Activated B cell treated with CpG ODN at 0.5 μM for 24 hours (primary cell): Measurements from ENCODE around the gene WDR37. TPM values are rescaled to one million over a fixed set of nuclear protein-coding genes. Genes with fewer than 3 reads are reported as not detected.
"Not testable (repeated sequence)": the region's sequence is repeated elsewhere in the genome, so short reads cannot be mapped to it uniquely, and the experiment has no call there.

Experiments
- ATAC-seq: fragments of 200-7000 bp; cut with Tn5 transposase; one replicate; pipeline ENCODE4 v1.10.0; 2021; ENCODE audit warnings: low read depth, mild to moderate bottlenecking, moderate library complexity
- CTCF ChIA-PET: fragments of 350-600 bp; sonication (Branson Sonifier 250); formaldehyde crosslinking; loops from one replicate; lab custom pipeline; 2021; ENCODE audit warnings: antibody characterized with exemption; lab: Charles Lee
- POLR2A ChIA-PET: fragments of 350-600 bp; sonication (Branson Sonifier 250); formaldehyde crosslinking; loops from one replicate; lab custom pipeline; 2021; ENCODE audit warnings: antibody characterized with exemption; lab: Charles Lee
- DNase-seq: peaks from one replicate; pipeline ENCODE4 v3.0.0; 2022
- H3K27ac Mint-ChIP-seq: one replicate; pipeline ENCODE4 v1.8.0; 2020; ENCODE audit warnings: mixed read lengths
- H3K27me3 Mint-ChIP-seq: one replicate; pipeline ENCODE4 v1.8.0; 2021; ENCODE audit warnings: mixed read lengths
- H3K36me3 Mint-ChIP-seq: one replicate; pipeline ENCODE4 v1.8.0; 2021; ENCODE audit warnings: low read depth, mixed read lengths
- H3K4me1 Mint-ChIP-seq: one replicate; pipeline ENCODE4 v1.8.0; 2021; ENCODE audit warnings: mixed read lengths
- H3K4me3 Mint-ChIP-seq: one replicate; pipeline ENCODE4 v1.8.0; 2020; ENCODE audit warnings: mild to moderate bottlenecking, mixed read lengths
- H3K9me3 Mint-ChIP-seq: one replicate; pipeline ENCODE4 v1.8.0; 2020; ENCODE audit warnings: mixed read lengths
- CTCF ChIP-seq: fragments of 200-600 bp; IDR thresholded peaks from one replicate; pipeline ENCODE4 v1.8.0; 2022; ENCODE audit warnings: antibody characterized with exemption, mild to moderate bottlenecking
- intact Hi-C: fragments of 100-400 bp; cut with micrococcal nuclease; formaldehyde crosslinking; loops from one replicate; pipeline ENCODE4 v1.15.1; 2024
- total RNA-seq: library from RNA; stranded (reverse); gene quantifications from 2 replicates; pipeline ENCODE4 v1.2.3, GENCODE V29; 2022

WDR37 gene
- total RNA-seq, 1 donor from 2014 or later, result 20.0 TPM

DNA sequence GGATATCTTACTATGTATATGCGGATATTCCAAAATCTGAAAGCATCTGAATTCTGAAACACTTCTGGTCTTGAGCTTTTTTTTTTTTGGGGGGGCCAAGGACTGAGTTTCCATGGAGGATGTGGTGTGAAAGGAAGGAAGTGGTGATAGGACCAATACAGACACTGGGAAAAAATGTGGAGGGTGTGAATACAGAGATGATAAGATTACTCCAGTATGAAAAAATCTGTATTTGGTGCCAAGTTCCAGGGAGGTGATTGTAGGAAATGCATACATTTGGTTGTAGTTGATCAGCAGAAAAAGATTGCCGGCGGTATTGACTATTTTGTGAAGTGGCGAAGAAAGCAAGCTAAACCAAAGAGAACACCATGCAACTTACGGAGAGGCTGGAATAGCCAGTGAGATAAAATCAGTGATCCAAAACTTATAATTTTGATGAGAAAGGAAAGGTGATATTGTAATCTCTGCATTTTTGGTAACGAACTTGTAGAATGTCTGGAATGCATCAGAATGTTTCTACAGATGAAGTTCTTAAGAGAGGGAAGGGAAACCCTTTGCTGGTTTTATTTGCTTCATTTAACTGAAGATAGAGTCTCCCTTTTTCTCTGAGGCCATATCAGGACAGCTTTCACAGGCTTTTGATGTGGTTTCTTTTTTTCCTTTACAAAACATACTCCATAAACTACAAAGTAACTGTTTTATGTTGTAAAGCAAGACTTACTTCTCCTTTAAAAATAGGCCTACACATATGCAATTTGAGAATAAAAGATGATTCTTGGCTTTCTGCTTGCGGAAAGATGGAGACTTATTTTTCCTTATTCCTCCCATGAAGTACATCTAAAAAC is 6.0 kb downstream of the WDR37 start:
- no peak for TF ChIP-seq CTCF
- ATAC-seq (no peak), DNase-seq (no peak)
- H3K9me3 Mint-ChIP-seq, result no peaks in the 10 kb centered on the region
- ChIA-PET CTCF (no interaction called here), POLR2A (interaction anchor here (0.6 kb wide), 1 partner anchor 14 kb away, joined by 4 read pairs; no protein-coding TSS in a partner anchor)
- H3K4me3 Mint-ChIP-seq, result no peak overlapping the region
- peaks cover 31% of the 10 kb centered on the region for H3K36me3 Mint-ChIP-seq
- peaks cover 39% of the 10 kb centered on the region for H3K4me1 Mint-ChIP-seq
- intact Hi-C loops, result no loop called here
- no peak overlapping the region for H3K27ac Mint-ChIP-seq
- no peaks in the 10 kb centered on the region for H3K27me3 Mint-ChIP-seq

DNA sequence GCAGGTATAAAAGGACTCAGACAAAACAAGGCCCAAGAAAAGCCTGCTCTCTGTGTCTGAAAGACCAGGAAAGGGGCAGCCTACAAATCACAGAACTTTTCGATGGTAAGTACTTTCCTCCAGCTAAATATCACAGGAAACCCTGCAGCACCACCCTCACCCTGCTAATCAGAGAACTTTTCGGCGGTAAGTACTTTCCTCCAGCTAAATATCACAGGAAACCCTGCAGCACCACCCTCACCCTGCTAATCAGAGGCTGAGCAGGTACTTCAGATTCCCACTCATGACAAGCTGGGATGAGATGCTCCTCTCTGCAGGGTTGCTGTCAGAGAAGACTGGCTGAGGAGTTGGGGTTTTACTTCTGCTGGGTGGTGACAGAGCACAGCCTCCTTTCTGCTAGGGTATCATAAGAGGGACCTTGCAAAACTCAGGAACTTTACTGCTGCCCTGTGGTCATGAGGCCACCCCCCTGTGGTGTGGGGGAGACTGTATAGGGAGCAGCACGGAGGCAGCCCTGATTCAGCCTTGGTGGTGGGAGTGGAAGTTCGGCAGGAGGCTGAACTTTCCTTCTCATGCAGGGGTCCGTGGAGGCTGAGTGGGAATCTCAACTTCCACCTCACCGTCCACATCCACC is 7.2 kb downstream of the WDR37 start:
- no peak for DNase-seq
- intact Hi-C loops, result no loop called here
- TF ChIP-seq CTCF, result no peak

DNA sequence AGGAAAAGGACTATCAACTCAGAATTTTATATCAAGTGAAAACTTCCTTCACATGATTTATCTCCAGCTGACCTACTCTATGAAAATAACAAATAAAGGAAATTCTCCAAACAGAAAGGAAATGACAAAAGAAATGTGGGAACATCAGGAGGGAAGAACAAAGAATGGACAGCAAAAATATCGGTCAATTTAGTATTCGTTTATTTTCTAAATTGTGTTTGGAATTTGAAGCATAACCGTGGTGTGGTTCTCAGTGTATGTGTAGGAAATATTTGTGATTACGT is 8.7 kb downstream of the WDR37 start:
- Mint-ChIP-seq H3K4me3 (no peak overlapping the region), H3K36me3 (peaks cover 29% of the 10 kb centered on the region), H3K27me3 (no peaks in the 10 kb centered on the region), H3K27ac (no peak overlapping the region), H3K4me1 (peaks cover 30% of the 10 kb centered on the region), H3K9me3 (no peaks in the 10 kb centered on the region)
- CTCF ChIA-PET, result interaction anchor here (0.9 kb wide), 1 partner anchor 13 kb away, joined by 3 read pairs; no protein-coding TSS in a partner anchor
- ATAC-seq (no peak), DNase-seq (no peak)
- intact Hi-C loops, result no loop called here
- TF ChIP-seq CTCF, result no peak
- POLR2A ChIA-PET, result no interaction called here

More for the DNA sequence above, 7.2 kb downstream of the WDR37 start:
- no peaks in the 10 kb centered on the region for H3K9me3 Mint-ChIP-seq
- no peak overlapping the region for H3K27ac Mint-ChIP-seq
- H3K27me3 Mint-ChIP-seq, result no peaks in the 10 kb centered on the region
- H3K4me3 Mint-ChIP-seq, result no peak overlapping the region
- POLR2A ChIA-PET, result no interaction called here
- CTCF ChIA-PET, result no interaction called here
- peaks cover 31% of the 10 kb centered on the region for H3K36me3 Mint-ChIP-seq
- peaks cover 31% of the 10 kb centered on the region for H3K4me1 Mint-ChIP-seq
- ATAC-seq, result no peak

DNA sequence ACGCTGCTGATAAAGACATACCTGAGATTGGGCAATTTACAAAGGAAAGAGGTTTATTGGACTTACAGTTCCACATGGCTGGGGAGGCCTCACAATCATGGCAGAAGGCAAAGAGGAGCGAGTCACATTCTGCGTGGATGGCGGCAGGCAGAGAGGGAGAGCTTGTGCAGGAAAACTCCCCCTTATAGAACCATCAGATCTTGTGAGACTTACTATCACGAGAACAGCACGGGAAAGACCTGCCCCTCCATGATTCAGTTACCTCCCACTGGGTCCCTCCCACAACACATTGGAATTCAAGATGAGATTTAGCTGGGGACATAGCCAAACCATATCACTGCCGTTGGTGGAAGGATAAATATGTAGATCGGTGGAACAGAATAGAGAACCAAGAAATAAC is 10.5 kb downstream of the WDR37 start:
- H3K27me3 Mint-ChIP-seq, result not testable (repeated sequence)

GRCh38 chr10:1068380-1069361 is 12.5 kb downstream of the WDR37 start:
- no peak overlapping the region for H3K4me3 Mint-ChIP-seq
- intact Hi-C loops, result no loop called here
- no peaks in the 10 kb centered on the region for H3K9me3 Mint-ChIP-seq
- no peak overlapping the region for H3K27ac Mint-ChIP-seq
- ChIA-PET CTCF (no interaction called here), POLR2A (interaction anchor here (2.1 kb wide), 1 partner anchor 20 kb away, joined by 7 read pairs; the partner anchor contains the start of gene IDI1)
- no peaks in the 10 kb centered on the region for H3K27me3 Mint-ChIP-seq
- TF ChIP-seq CTCF, result no peak
- peaks cover 18% of the 10 kb centered on the region for H3K36me3 Mint-ChIP-seq
- DNase-seq, result no peak
- peaks cover 16% of the 10 kb centered on the region for H3K4me1 Mint-ChIP-seq
- no peak for ATAC-seq

More for the DNA sequence above, 10.5 kb downstream of the WDR37 start:
- POLR2A ChIA-PET, CTCF ChIA-PET, intact Hi-C loops, H3K27ac Mint-ChIP-seq, H3K9me3 Mint-ChIP-seq, ATAC-seq, DNase-seq, H3K4me3 Mint-ChIP-seq: not testable (repeated sequence)
- peaks cover 19% of the 10 kb centered on the region for H3K4me1 Mint-ChIP-seq
- peaks cover 23% of the 10 kb centered on the region for H3K36me3 Mint-ChIP-seq
